Measurements from ENCODE around the gene TMEM144.

Gene TMEM144

GRCh38 chr4:158209825-158210807 is at the start of gene TMEM144:
Gene TMEM144, plus strand, starts transcription at chr4:158210486. Its CDS starts 2,182 bp downstream, at chr4:158212668.
- peaks cover 2% of the 10 kb centered on the region for H3K9me3 Mint-ChIP-seq
- H3K27ac Mint-ChIP-seq: peak within 1 kb of the TSS; percentile 48
- DNase-seq: peak; percentile 53
- H3K4me3 Mint-ChIP-seq: peak within 1 kb of the TSS; percentile 65
- no peaks in the 10 kb centered on the region for H3K36me3 Mint-ChIP-seq (ENCODE audit: low read depth)
- peaks cover 43% of the 10 kb centered on the region for H3K27me3 Mint-ChIP-seq
- H3K4me1 Mint-ChIP-seq (ENCODE audit: low read depth): peaks cover 16% of the 10 kb centered on the region

DNA sequence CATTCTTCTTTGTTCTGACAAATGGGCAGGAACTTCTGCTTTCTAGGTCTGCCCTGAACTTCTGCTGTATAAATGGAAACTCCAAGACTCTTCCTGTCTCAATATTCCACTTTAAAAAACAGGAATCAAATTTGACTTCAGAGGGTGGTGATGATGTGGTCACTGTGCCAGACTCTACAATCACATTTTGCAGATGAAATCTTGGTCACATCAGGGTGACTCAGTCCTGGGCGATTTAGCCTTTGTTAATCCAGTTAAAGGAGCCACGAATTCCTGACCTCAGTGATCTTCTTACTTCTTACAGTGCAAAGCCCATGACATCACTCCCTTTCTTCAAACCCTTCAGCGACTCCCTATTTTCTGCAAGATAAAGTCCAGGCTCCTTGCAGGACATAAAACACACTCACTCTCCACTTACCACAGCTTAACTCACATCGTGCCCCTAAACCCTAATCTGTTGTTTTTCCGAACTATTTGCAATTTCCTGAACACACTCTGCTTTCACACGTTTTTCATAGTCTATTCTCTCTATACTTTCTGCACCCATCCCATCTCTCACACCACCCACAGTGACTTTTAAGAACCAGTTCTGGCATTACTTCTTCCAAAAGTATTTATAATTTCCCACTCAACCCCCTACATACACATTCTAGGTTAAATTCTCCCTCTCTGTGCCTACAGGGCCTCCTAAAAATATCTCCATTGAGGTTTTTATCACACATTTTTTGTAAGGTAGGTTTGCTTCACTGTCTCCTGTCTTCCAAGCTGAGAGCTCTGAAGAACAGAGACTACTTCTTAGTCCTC is 48.5 kb upstream of the TMEM144 start:
- peaks cover 11% of the 10 kb centered on the region for H3K27me3 Mint-ChIP-seq
- no peak for DNase-seq
- H3K36me3 Mint-ChIP-seq (ENCODE audit: low read depth): no peaks in the 10 kb centered on the region
- H3K27ac Mint-ChIP-seq: no peak overlapping the region
- no peaks in the 10 kb centered on the region for H3K4me1 Mint-ChIP-seq (ENCODE audit: low read depth)
- no peak overlapping the region for H3K4me3 Mint-ChIP-seq
- no peaks in the 10 kb centered on the region for H3K9me3 Mint-ChIP-seq

DNA sequence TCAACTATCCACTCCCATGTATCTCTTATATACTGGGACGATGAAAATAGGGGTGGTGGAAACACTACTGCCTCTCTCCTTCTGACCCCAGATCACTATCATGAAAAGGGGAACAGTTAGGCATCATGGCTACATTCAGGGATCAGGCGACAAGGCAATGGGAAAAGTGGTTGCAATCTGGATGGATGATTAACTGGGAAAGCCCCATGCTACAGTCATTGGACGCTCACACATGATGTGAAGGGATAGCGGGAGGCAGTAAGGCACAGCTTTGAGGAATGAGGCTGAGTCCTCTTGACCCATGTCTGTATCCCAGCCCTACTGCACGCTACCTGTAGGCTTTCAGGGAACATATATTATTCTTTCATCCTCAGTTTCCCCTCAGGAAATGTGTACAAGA is 47.7 kb upstream of the TMEM144 start:
- no peaks in the 10 kb centered on the region for H3K4me1 Mint-ChIP-seq (ENCODE audit: low read depth)
- H3K4me3 Mint-ChIP-seq: no peak overlapping the region
- DNase-seq: no peak
- no peaks in the 10 kb centered on the region for H3K9me3 Mint-ChIP-seq
- H3K36me3 Mint-ChIP-seq (ENCODE audit: low read depth): no peaks in the 10 kb centered on the region
- no peak overlapping the region for H3K27ac Mint-ChIP-seq
- peaks cover 11% of the 10 kb centered on the region for H3K27me3 Mint-ChIP-seq

DNA sequence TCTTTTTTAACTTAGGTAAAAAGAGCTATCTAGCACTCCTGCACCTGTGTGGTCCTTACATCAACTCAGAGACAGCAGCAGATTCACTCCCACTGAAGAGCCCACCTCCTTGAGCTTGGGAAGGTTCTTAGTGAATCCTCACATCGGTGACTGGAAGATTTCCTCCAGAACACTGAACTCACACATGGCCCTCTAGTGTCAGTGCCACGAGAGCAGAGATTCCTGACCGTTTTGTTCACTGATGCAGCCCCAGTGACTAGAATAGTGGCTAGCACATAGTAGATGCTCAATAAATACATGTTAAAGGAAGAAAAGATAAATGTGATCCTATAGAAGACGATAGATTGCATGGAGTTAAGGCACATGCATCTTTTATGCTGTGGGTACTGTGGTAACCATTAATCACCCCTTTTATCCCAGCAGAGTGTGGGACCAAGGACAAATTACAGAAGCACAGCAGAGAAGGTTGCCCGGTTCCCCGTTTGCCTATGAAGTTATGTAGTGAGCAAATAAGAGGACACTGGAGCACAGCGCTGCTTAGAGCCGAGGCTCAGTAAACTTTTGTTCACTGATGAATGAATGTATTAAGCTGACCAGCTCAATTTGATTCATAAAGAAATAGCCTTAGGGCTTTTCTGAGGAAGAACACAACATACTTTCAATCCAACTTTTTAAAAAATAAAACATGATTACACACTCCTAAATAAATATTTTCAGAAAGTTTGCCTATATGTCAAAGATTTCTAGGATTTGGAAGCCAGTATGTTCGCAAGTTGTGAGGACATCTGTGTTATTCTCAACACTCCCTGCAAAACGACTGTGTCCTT is 46.1 kb upstream of the TMEM144 start:
- Mint-ChIP-seq H3K9me3 (no peaks in the 10 kb centered on the region), H3K27me3 (peaks cover 19% of the 10 kb centered on the region), H3K4me3 (no peak overlapping the region), H3K4me1 (ENCODE audit: low read depth) (no peaks in the 10 kb centered on the region), H3K36me3 (ENCODE audit: low read depth) (no peaks in the 10 kb centered on the region), H3K27ac (no peak overlapping the region)
- DNase-seq: no peak

GRCh38 chr4:158164768-158165213 is 45.5 kb upstream of the TMEM144 start:
- peaks cover 24% of the 10 kb centered on the region for H3K27me3 Mint-ChIP-seq
- H3K36me3 Mint-ChIP-seq (ENCODE audit: low read depth): no peaks in the 10 kb centered on the region
- no peak for DNase-seq
- H3K9me3 Mint-ChIP-seq: no peaks in the 10 kb centered on the region
- no peaks in the 10 kb centered on the region for H3K4me1 Mint-ChIP-seq (ENCODE audit: low read depth)
- no peak overlapping the region for H3K4me3 Mint-ChIP-seq
- H3K27ac Mint-ChIP-seq: no peak overlapping the region

- Mint-ChIP-seq H3K36me3 (ENCODE audit: low read depth) (no peaks in the 10 kb centered on the region), H3K4me1 (ENCODE audit: low read depth) (peaks cover 7% of the 10 kb centered on the region), H3K27ac (no peak overlapping the region), H3K9me3 (no peaks in the 10 kb centered on the region), H3K27me3 (peaks cover 41% of the 10 kb centered on the region), H3K4me3 (no peak overlapping the region)
- DNase-seq: no peak
These were observed 43.6 kb upstream of the TMEM144 start for GRCh38 chr4:158166701-158167100.

GRCh38 chr4:158168606-158169005 is 41.7 kb upstream of the TMEM144 start:
- no peak overlapping the region for H3K4me3 Mint-ChIP-seq
- H3K27ac Mint-ChIP-seq: no peak overlapping the region
- DNase-seq: no peak
- no peaks in the 10 kb centered on the region for H3K9me3 Mint-ChIP-seq
- no peaks in the 10 kb centered on the region for H3K36me3 Mint-ChIP-seq (ENCODE audit: low read depth)
- peaks cover 11% of the 10 kb centered on the region for H3K4me1 Mint-ChIP-seq (ENCODE audit: low read depth)
- peaks cover 42% of the 10 kb centered on the region for H3K27me3 Mint-ChIP-seq

GRCh38 chr4:158169506-158169905 is 40.8 kb upstream of the TMEM144 start:
- Mint-ChIP-seq H3K36me3 (ENCODE audit: low read depth) (no peaks in the 10 kb centered on the region), H3K27me3 (peaks cover 42% of the 10 kb centered on the region)

GRCh38 chr4:158169931-158170690 is 40.2 kb upstream of the TMEM144 start:
- no peaks in the 10 kb centered on the region for H3K9me3 Mint-ChIP-seq
- no peak overlapping the region for H3K27ac Mint-ChIP-seq
- peaks cover 11% of the 10 kb centered on the region for H3K4me1 Mint-ChIP-seq (ENCODE audit: low read depth)
- DNase-seq: no peak
- peaks cover 42% of the 10 kb centered on the region for H3K27me3 Mint-ChIP-seq
- H3K4me3 Mint-ChIP-seq: no peak overlapping the region
- H3K36me3 Mint-ChIP-seq (ENCODE audit: low read depth): no peaks in the 10 kb centered on the region

More at GRCh38 chr4:158169506-158169905, 40.8 kb upstream of the TMEM144 start:
- DNase-seq: no peak
- Mint-ChIP-seq H3K9me3 (no peaks in the 10 kb centered on the region), H3K4me1 (ENCODE audit: low read depth) (peaks cover 11% of the 10 kb centered on the region), H3K4me3 (no peak overlapping the region), H3K27ac (no peak overlapping the region)

DNA sequence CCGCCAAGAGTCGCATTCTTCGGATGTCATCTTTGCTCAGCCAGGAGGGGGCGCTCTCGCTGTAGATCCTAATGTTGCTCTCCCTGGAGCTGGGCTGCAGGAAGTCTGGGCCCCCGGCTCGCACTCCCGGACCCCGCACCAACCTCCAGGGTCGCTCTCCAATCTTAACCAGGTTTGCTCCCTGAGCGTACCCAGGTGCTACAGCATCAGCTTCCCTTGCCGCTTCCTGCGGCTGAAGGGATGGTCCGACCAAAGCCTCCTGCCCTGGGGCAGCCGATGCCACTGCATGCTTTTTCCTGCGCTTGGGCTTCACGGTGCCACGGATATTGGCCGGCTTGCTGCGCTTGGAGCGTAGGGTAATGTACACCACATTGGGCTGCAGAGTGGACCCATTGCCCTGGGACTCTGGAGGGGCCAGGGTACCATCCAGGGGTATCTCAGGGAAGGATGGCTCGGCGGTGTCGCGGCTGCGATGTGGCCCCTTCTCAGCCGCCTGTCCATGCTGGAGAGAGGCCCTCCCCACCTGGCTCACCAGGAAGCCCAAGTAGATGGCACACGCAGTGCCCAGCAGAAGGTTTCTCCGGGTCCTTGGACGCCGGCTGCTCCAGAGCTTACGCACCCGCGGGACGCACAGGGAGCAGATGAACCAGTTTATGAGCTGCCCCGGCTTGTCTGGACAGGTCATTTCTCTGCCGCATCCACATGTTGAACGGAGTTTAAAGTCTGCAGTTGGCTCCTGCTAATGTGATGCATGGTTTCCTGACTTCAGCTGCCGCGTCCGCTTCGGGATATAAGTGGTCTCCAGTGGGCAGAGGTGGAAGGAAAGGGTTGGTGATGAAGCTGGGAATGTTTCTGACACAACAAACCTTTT is 39.4 kb upstream of the TMEM144 start:
- H3K4me1 Mint-ChIP-seq (ENCODE audit: low read depth): peaks cover 11% of the 10 kb centered on the region
- H3K36me3 Mint-ChIP-seq (ENCODE audit: low read depth): no peaks in the 10 kb centered on the region
- H3K9me3 Mint-ChIP-seq: no peaks in the 10 kb centered on the region
- H3K4me3 Mint-ChIP-seq: no peak overlapping the region
- H3K27ac Mint-ChIP-seq: no peak overlapping the region
- peaks cover 42% of the 10 kb centered on the region for H3K27me3 Mint-ChIP-seq
- peak; percentile 34 for DNase-seq

GRCh38 chr4:158172261-158173258 is 37.7 kb upstream of the TMEM144 start, which contains the start of gene GASK1B:
Gene GASK1B, minus strand, starts transcription at chr4:158173025. Its CDS starts 1,650 bp downstream, at chr4:158171375.
- no peak for DNase-seq
- peaks cover 11% of the 10 kb centered on the region for H3K4me1 Mint-ChIP-seq (ENCODE audit: low read depth)
- H3K4me3 Mint-ChIP-seq: no peak within 1 kb of the TSS
- peaks cover 45% of the 10 kb centered on the region for H3K27me3 Mint-ChIP-seq
- H3K27ac Mint-ChIP-seq: no peak within 1 kb of the TSS
- H3K36me3 Mint-ChIP-seq (ENCODE audit: low read depth): no peaks in the 10 kb centered on the region
- H3K9me3 Mint-ChIP-seq: no peaks in the 10 kb centered on the region

DNA sequence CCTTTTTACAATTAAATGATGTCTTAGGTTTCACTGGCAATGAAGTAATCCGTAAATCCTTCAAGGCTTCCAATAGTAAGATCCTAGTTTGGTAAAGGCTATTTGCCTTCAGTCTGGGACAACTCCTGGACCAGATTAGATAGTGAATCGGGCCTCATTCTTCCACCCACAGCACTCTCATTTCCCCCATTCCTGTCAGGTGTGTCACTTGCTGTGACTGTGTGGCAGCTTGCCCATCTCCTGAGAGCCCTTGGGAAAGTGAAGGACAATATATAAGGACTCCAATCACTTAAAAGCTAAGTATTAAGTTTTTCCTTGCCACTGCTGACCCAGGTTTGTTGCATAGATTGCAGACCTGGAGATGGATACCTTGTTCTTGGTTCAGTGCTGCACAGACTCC is 34.2 kb upstream of the TMEM144 start:
- Mint-ChIP-seq H3K4me3 (no peak overlapping the region), H3K36me3 (ENCODE audit: low read depth) (no peaks in the 10 kb centered on the region), H3K27ac (no peak overlapping the region), H3K27me3 (peaks cover 19% of the 10 kb centered on the region), H3K9me3 (no peaks in the 10 kb centered on the region), H3K4me1 (ENCODE audit: low read depth) (peaks cover 7% of the 10 kb centered on the region)
- no peak for DNase-seq

Data from activated T-cell treated with anti-CD3 and anti-CD28 coated beads, Interleukin-2, amount 50 U/mL, for 24 hours (primary cell).